GM18499 (cell line): ENCODE measurements around the gene KIT.

Source experiments
- ATAC-seq: cut with Tn5 transposase; IDR thresholded peaks from one replicate; pipeline ENCODE4 v1.9.1; 2021; ENCODE audit warnings: moderate number of reproducible peaks; ENCODE audit not compliant: insufficient read depth, unreplicated experiment

The KIT gene

GRCh38 chr4:54695337-54695736, 37.6 kb downstream of the KIT start:
- no peak for ATAC-seq

GRCh38 chr4:54695788-54696187, 38.0 kb downstream of the KIT start:
- no peak for ATAC-seq

- ATAC-seq: no peak
Measured at GRCh38 chr4:54696649-54697048, 38.9 kb downstream of the KIT start.

GRCh38 chr4:54700986-54701385, 43.2 kb downstream of the KIT start:
- ATAC-seq: no peak

- no peak for ATAC-seq
Measured at GRCh38 chr4:54703182-54703581, 45.4 kb downstream of the KIT start.

GRCh38 chr4:54707406-54707805, 49.6 kb downstream of the KIT start:
- no peak for ATAC-seq

- ATAC-seq: no peak
Measured at GRCh38 chr4:54708339-54709279, 50.9 kb downstream of the KIT start.

GRCh38 chr4:54709400-54709799, 51.6 kb downstream of the KIT start:
- no peak for ATAC-seq

GRCh38 chr4:54712206-54712605, 54.4 kb downstream of the KIT start:
- ATAC-seq: no peak

- no peak for ATAC-seq
Measured at GRCh38 chr4:54714631-54715030, 56.9 kb downstream of the KIT start.

- ATAC-seq: no peak
Measured at GRCh38 chr4:54716478-54717065, 58.8 kb downstream of the KIT start.

- ATAC-seq: no peak
Measured at GRCh38 chr4:54717694-54718093, 59.9 kb downstream of the KIT start.

GRCh38 chr4:54719378-54719777, 61.6 kb downstream of the KIT start:
- no peak for ATAC-seq

GRCh38 chr4:54723220-54723619, 65.5 kb downstream of the KIT start:
- ATAC-seq: no peak

- ATAC-seq: no peak
Measured at GRCh38 chr4:54723820-54724219, 66.1 kb downstream of the KIT start.

- ATAC-seq: no peak
Measured at GRCh38 chr4:54726907-54727306, 69.2 kb downstream of the KIT start.

- peak; percentile 40 for ATAC-seq
Measured at GRCh38 chr4:54727346-54727745, 69.6 kb downstream of the KIT start.

- ATAC-seq: no peak
Measured at GRCh38 chr4:54728368-54728767, 70.6 kb downstream of the KIT start.

GRCh38 chr4:54729256-54729655, 71.5 kb downstream of the KIT start:
- no peak for ATAC-seq

- no peak for ATAC-seq
Measured at GRCh38 chr4:54730581-54730980, 72.8 kb downstream of the KIT start.

- no peak for ATAC-seq
Measured at GRCh38 chr4:54731552-54731951, 73.8 kb downstream of the KIT start.

- no peak for ATAC-seq
Measured at GRCh38 chr4:54731976-54732375, 74.2 kb downstream of the KIT start.
